GM12864 (cell line): ENCODE data around the gene PSMD7.

Experiments
- DNase-seq: peaks from one replicate; pipeline ENCODE4 v3.0.0-alpha.2; 2011; ENCODE audit warnings: low read depth
- H3K4me3 ChIP-seq: 2 replicates; pipeline ENCODE4 v1.5.1; 2011; ENCODE audit warnings: mild to moderate bottlenecking, low read depth, low read length, control low read depth
- CTCF ChIP-seq: IDR thresholded peaks from 2 replicates; pipeline ENCODE4 v1.5.1; 2011; ENCODE audit warnings: low read depth, mild to moderate bottlenecking, moderate library complexity, low read length, control low read depth, inconsistent platforms; ENCODE audit errors: missing control alignments

PSMD7 gene

GRCh38 chr16:74291577-74292208 lies 4.9 kb upstream of the PSMD7 start:
- H3K4me3 ChIP-seq, result no peak overlapping the region
- TF ChIP-seq CTCF, result no peak
- DNase-seq, result no peak

- no peak for DNase-seq
- peak overlapping the region; percentile 79 for H3K4me3 ChIP-seq
- no peak for TF ChIP-seq CTCF
Observed at GRCh38 chr16:74296104-74296431, 546 bp upstream of the PSMD7 start.

- no peak for TF ChIP-seq CTCF
- peak overlapping the region; percentile 79 for H3K4me3 ChIP-seq
- DNase-seq, result no peak
Observed at GRCh38 chr16:74297145-74297665, 591 bp downstream of the PSMD7 start.

GRCh38 chr16:74298104-74298503 lies 1.5 kb downstream of the PSMD7 start:
- no peak for DNase-seq
- H3K4me3 ChIP-seq, result peak overlapping the region; percentile 79

GRCh38 chr16:74302341-74302740 lies 5.7 kb downstream of the PSMD7 start:
- no peak for TF ChIP-seq CTCF
- no peak overlapping the region for H3K4me3 ChIP-seq
- DNase-seq, result no peak

More at GRCh38 chr16:74298104-74298503, 1.5 kb downstream of the PSMD7 start:
- TF ChIP-seq CTCF, result no peak

- H3K4me3 ChIP-seq, result no peak overlapping the region
- TF ChIP-seq CTCF, result peak; percentile 20
- no peak for DNase-seq
Observed at GRCh38 chr16:74304164-74304834, 7.7 kb downstream of the PSMD7 start.

- no peak overlapping the region for H3K4me3 ChIP-seq
- no peak for DNase-seq
- no peak for TF ChIP-seq CTCF
Observed at GRCh38 chr16:74304835-74305176, 8.2 kb downstream of the PSMD7 start.
